Breast epithelium (tissue), 3 donors: ENCODE data around the gene FAM135A.

Experiments used
- POLR2AphosphoS5 ChIP-seq, 3 donors: sonication (generic); formaldehyde crosslinking; IDR thresholded peaks; one replicate each; pipeline ENCODE4 v1.6.1; 2017; ENCODE audit warnings: antibody characterized with exemption in 3 of 3
- TF ChIP-seq, protein P1 (sequence below), 3 donors: fragments of 450-650 bp; IDR thresholded peaks; one replicate each; pipeline ENCODE4 v1.5.1; 2016 to 2017; ENCODE audit warnings: antibody characterized with exemption in 3 of 3, mild to moderate bottlenecking in 3 of 3, moderate library complexity in 3 of 3

DNA sequence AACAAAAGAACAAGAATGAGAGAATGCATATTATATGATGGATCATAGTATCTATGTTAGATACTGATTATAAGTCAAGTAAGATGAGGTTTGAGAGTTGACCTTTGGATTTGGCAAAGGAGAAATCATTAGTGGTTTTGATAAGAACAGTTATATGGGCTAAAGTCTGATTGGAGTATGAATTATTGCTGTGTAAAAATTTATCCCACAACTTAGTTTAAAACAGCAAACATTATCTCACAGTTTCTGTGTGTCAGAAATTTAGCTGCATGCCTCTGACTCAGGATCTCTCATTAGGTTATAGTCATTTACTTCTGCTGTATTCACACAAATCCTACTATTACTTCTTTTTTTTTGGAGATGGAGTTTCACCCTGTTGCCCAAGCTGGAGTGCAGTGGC lies 56.7 kb downstream of the FAM135A start:
- TF ChIP-seq, protein P1, sequence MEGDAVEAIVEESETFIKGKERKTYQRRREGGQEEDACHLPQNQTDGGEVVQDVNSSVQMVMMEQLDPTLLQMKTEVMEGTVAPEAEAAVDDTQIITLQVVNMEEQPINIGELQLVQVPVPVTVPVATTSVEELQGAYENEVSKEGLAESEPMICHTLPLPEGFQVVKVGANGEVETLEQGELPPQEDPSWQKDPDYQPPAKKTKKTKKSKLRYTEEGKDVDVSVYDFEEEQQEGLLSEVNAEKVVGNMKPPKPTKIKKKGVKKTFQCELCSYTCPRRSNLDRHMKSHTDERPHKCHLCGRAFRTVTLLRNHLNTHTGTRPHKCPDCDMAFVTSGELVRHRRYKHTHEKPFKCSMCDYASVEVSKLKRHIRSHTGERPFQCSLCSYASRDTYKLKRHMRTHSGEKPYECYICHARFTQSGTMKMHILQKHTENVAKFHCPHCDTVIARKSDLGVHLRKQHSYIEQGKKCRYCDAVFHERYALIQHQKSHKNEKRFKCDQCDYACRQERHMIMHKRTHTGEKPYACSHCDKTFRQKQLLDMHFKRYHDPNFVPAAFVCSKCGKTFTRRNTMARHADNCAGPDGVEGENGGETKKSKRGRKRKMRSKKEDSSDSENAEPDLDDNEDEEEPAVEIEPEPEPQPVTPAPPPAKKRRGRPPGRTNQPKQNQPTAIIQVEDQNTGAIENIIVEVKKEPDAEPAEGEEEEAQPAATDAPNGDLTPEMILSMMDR (IDR thresholded peaks at IDR 0.05) = no peak
- TF ChIP-seq POLR2AphosphoS5 (IDR thresholded peaks at IDR 0.05) = no peak
